GM12878 (cell line): ENCODE data around the gene SYNPR. TPM values are rescaled to one million over a fixed set of nuclear protein-coding genes. Genes with fewer than 3 reads are reported as not detected.

Experiments
- ATAC-seq: fragments of 200-7000 bp; cut with Tn5 transposase; 3 replicates; pipeline ENCODE4 v1.9.1; 2020; ENCODE audit warnings: mild to moderate bottlenecking, moderate library complexity
- BruUV-seq: library from RNA; stranded (reverse); fragments of 400-500 nt; replicated peaks from 2 replicates; lab custom pipeline; 2021; lab: Mats Ljungman, UMichigan
- CTCF ChIA-PET: fragments of 300-600 bp; sonication (Branson Sonifier 250); formaldehyde crosslinking; extraction: SDS; loops from one replicate; lab custom pipeline; 2021; ENCODE audit warnings: inconsistent platforms; lab: Yijun Ruan, JAX
- POLR2A ChIA-PET: fragments of 350-600 bp; formaldehyde crosslinking; extraction: SDS; loops from one replicate; lab custom pipeline; 2021; ENCODE audit warnings: inconsistent platforms; lab: Charles Lee
- RAD21 ChIA-PET: fragments of 300-600 bp; sonication (Branson Sonifier 250); formaldehyde crosslinking; loops from one replicate; lab custom pipeline; 2023; ENCODE audit warnings: antibody characterized with exemption; ENCODE audit not compliant: unreplicated experiment; lab: Charles Lee
- SMC1A ChIA-PET: fragments of 300-600 bp; sonication (Branson Sonifier 250); formaldehyde crosslinking; loops from one replicate; lab custom pipeline; 2023; ENCODE audit not compliant: unreplicated experiment, uncharacterized antibody; lab: Charles Lee
- DNase-seq: peaks from one replicate; pipeline ENCODE4 v3.0.0-alpha.2; 2011; ENCODE audit warnings: low read depth, low spot score
- FAIRE-seq: peaks from 3 replicates; lab custom pipeline; 2011; peaks lifted over from hg19 to GRCh38; lab: Jason Lieb, UNC
- H2AFZ ChIP-seq: 2 replicates; pipeline ENCODE4 v1.6.0; 2011; ENCODE audit warnings: low read depth, low read length, control low read depth; ENCODE audit not compliant: control insufficient read depth
- H3K27ac ChIP-seq: 2 replicates; pipeline ENCODE4 v1.5.1; 2011; ENCODE audit warnings: control low read depth; ENCODE audit not compliant: control insufficient read depth, insufficient read depth
- H3K27me3 ChIP-seq, 2 experiments: replicated peaks in 1 of 2; 2 replicates each; pipeline versions ENCODE4 v1.6.0 to v1.6.1; 2011; ENCODE audit warnings: low read length in 1 of 2; ENCODE audit not compliant: control insufficient read depth in 2 of 2, insufficient read depth in 2 of 2
- H3K36me3 ChIP-seq, 2 experiments: 2 replicates each; pipeline ENCODE4 v1.5.1; 2011; ENCODE audit warnings: low read length in 1 of 2; ENCODE audit not compliant: control insufficient read depth in 2 of 2, insufficient read depth in 2 of 2
- H3K4me1 ChIP-seq: 2 replicates; pipeline ENCODE4 v1.6.1; 2011; ENCODE audit warnings: mild to moderate bottlenecking, low read length, moderate library complexity, mixed read lengths; ENCODE audit not compliant: control insufficient read depth, insufficient read depth
- H3K4me2 ChIP-seq: 2 replicates; pipeline ENCODE4 v1.6.0; 2011; ENCODE audit warnings: control low read depth; ENCODE audit not compliant: control insufficient read depth, insufficient read depth
- H3K4me3 ChIP-seq: fragments of 200-600 bp; sonication (generic); 2 replicates; pipeline ENCODE4 v1.5.1; 2016
- H3K79me2 ChIP-seq: 2 replicates; pipeline ENCODE4 v1.6.0; 2011; ENCODE audit warnings: low read length; ENCODE audit not compliant: control insufficient read depth, insufficient read depth
- H3K9ac ChIP-seq: 2 replicates; pipeline ENCODE4 v1.8.0; 2011; ENCODE audit warnings: low read length, control low read depth, mixed read lengths; ENCODE audit not compliant: control insufficient read depth, insufficient read depth
- H3K9me3 ChIP-seq: replicated peaks from 3 replicates; pipeline ENCODE4 v1.5.1; 2011; ENCODE audit warnings: mild to moderate bottlenecking, low read length; ENCODE audit not compliant: control insufficient read depth, insufficient read depth
- H4K20me1 ChIP-seq: 2 replicates; pipeline ENCODE4 v1.6.0; 2011; ENCODE audit not compliant: control insufficient read depth, insufficient read depth
- CBX3 ChIP-seq: fragments of 200-600 bp; sonication (generic); IDR thresholded peaks from 2 replicates; pipeline ENCODE4 v1.6.1; 2016; ENCODE audit warnings: low read depth, borderline replicate concordance
- CREM ChIP-seq: IDR thresholded peaks from 2 replicates; pipeline ENCODE4 v1.6.1; 2014; ENCODE audit warnings: antibody characterized with exemption, low read depth
- IKZF2 ChIP-seq, 2 experiments: fragments of 450-650 bp; IDR thresholded peaks; 2 replicates each; pipeline ENCODE4 v1.6.1; 2017; ENCODE audit warnings: mild to moderate bottlenecking in 2 of 2, moderate library complexity in 2 of 2
- LARP7 ChIP-seq: fragments of 450-650 bp; IDR thresholded peaks from 2 replicates; pipeline ENCODE4 v1.6.1; 2017; ENCODE audit warnings: mild to moderate bottlenecking
- NFYA ChIP-seq: IDR thresholded peaks from 2 replicates; pipeline ENCODE4 v1.6.1; 2011; ENCODE audit warnings: low read depth, mild to moderate bottlenecking, low read length, improper control_type of control experiment, borderline replicate concordance
- NFYB ChIP-seq: IDR thresholded peaks from 2 replicates; pipeline ENCODE4 v1.6.1; 2011; ENCODE audit warnings: low read depth, mild to moderate bottlenecking, low read length, improper control_type of control experiment, moderate library complexity; ENCODE audit not compliant: insufficient read depth
- NR2C1 ChIP-seq: fragments of 450-650 bp; IDR thresholded peaks from 2 replicates; pipeline ENCODE4 v1.6.1; 2017; ENCODE audit warnings: antibody characterized with exemption, mild to moderate bottlenecking, moderate library complexity
- NR2F1 ChIP-seq: fragments of 450-650 bp; conservative IDR thresholded peaks from 2 replicates; pipeline ENCODE4 v1.6.1; 2017; ENCODE audit warnings: mild to moderate bottlenecking
- PAX8 ChIP-seq: fragments of 450-650 bp; IDR thresholded peaks from 2 replicates; pipeline ENCODE4 v1.6.1; 2017; ENCODE audit warnings: mild to moderate bottlenecking, moderate library complexity
- POLR2A ChIP-seq: IDR thresholded peaks from 2 replicates; pipeline ENCODE4 v1.6.1; 2011; ENCODE audit warnings: low read depth, mild to moderate bottlenecking, low read length
- RFX5 ChIP-seq: IDR thresholded peaks from 2 replicates; pipeline ENCODE4 v1.6.1; 2011; ENCODE audit warnings: low read depth, low read length, improper control_type of control experiment
- SMARCA5 ChIP-seq: fragments of 450-650 bp; IDR thresholded peaks from 2 replicates; pipeline ENCODE4 v1.6.1; 2017; ENCODE audit warnings: mild to moderate bottlenecking
- SPI1 ChIP-seq: IDR thresholded peaks from 2 replicates; pipeline ENCODE4 v1.6.1; 2011; ENCODE audit warnings: low read depth, mild to moderate bottlenecking, low read length, moderate library complexity, borderline replicate concordance; ENCODE audit not compliant: insufficient read depth
- TCF12 ChIP-seq: IDR thresholded peaks from 2 replicates; pipeline ENCODE4 v1.6.1; 2011; ENCODE audit warnings: low read depth, mild to moderate bottlenecking, low read length
- WGBS: methylation state at CpG from one replicate; pipeline ENCODE4 v1.1.6; 2016; ENCODE audit warnings: low lambda C conversion rate; ENCODE audit not compliant: insufficient replicate concordance, insufficient coverage; ENCODE audit errors: missing lambda C conversion rate; 5-methylcytosine and 5-hydroxymethylcytosine counted together
- in situ Hi-C: fragments of 300-500 bp; cut with MboI; formaldehyde crosslinking; loops from 9 replicates; pipeline ENCODE4 v1.14.3; 2018; ENCODE audit warnings: mixed read lengths
- intact Hi-C: fragments of 100-400 bp; cut with micrococcal nuclease; formaldehyde crosslinking; loops from one replicate; pipeline ENCODE4 v1.14.2; 2022; ENCODE audit not compliant: unreplicated experiment
- polyA plus RNA-seq, 11 experiments: library from polyadenylated mRNA; depleted of rRNA in 4 of 11; unstranded in 6 of 11; stranded (reverse) in 5 of 11; fragments of >200 nt; fragmentation: Nextera tagmentation in 4 of 11; fragmentation: Illumina TruSeq in 1 of 11; extraction: Ambion mirVana in 4 of 11; extraction: Trizol in 1 of 11; gene quantifications; 1 replicate in 1 of 11; 2 replicates in 10 of 11; pipeline versions ENCODE4 v1.2.1 to v1.2.3, GENCODE V29; 2011 to 2016; ENCODE audit warnings: inconsistent platforms in 2 of 11, missing spikeins in 2 of 11, low read depth in 1 of 11
- total RNA-seq, 4 experiments: library from RNA; depleted of rRNA in 3 of 4; stranded (reverse); fragments of >200 nt in 3 of 4; fragmentation: Illumina TruSeq in 1 of 4; extraction: Trizol in 1 of 4; gene quantifications; 2 replicates each; pipeline versions ENCODE4 v1.2.1 to v1.2.3, GENCODE V29; 2013 to 2021
- TF ChIP-seq, protein P1 (sequence below): fragments of 450-650 bp; IDR thresholded peaks from 2 replicates; pipeline ENCODE4 v1.6.1; 2016; ENCODE audit warnings: mild to moderate bottlenecking, moderate library complexity, borderline replicate concordance
- TF ChIP-seq, protein P2 (sequence below): IDR thresholded peaks from 2 replicates; pipeline ENCODE4 v1.6.1; 2011; ENCODE audit warnings: low read depth, low read length, improper control_type of control experiment, borderline replicate concordance

SYNPR gene
- total and polyA plus RNA-seq, 10 of the 15 experiments (the other 5 are each of a cell fraction or from before 2014, with no cell fraction given), result not detected

- intact Hi-C loops, result no loop called here
Observed at GRCh38 chr3:63635186-63635585, 357.1 kb downstream of the SYNPR start.

DNA sequence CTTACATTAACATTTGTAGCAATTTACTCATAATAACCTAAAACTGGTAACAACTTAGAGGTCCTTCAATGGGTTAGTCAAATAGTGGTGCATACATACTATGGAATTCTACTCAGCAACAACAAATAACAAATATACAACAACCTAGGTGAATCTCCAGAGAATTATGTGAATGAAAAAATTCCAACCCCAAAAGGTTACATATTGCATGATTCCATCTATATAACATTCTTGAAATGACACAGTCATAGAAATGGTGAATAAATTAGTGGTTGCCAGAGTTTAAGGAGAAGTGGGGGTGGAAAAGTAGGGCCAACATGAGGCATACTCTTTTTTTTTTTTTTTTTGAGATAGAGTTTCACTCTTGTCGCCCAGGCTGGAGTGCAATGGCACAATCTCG, 361.7 kb downstream of the SYNPR start:
- SMC1A ChIA-PET, result no interaction called here
- Histone ChIP-seq H3K27ac (no peak overlapping the region), H3K9ac (no peak overlapping the region), H2AFZ (no peak overlapping the region), H3K4me3 (no peak overlapping the region), H3K36me3 (no peaks in the 10 kb centered on the region), H3K79me2 (no peaks in the 10 kb centered on the region), H3K27me3 (no peaks in the 10 kb centered on the region), H3K4me1 (no peaks in the 10 kb centered on the region), H4K20me1 (no peaks in the 10 kb centered on the region), H3K4me2 (no peak overlapping the region), H3K9me3 (no peaks in the 10 kb centered on the region)
- FAIRE-seq (no peak), DNase-seq (no peak), ATAC-seq (no peak)
- BruUV-seq, result no TSS peak
- CTCF ChIA-PET, result no interaction called here
- RAD21 ChIA-PET, result no interaction called here
- in situ Hi-C loops (no loop called here), intact Hi-C loops (no loop called here)
- POLR2A ChIA-PET, result no interaction called here
- 67% methylated on average over 1 of the region's 2 CpGs for whole genome bisulfite sequencing
- TF ChIP-seq NFYB, result no peak
- no peak for TF ChIP-seq TCF12
- no peak for TF ChIP-seq RFX5
- TF ChIP-seq PAX8, result no peak
- TF ChIP-seq, protein P1, sequence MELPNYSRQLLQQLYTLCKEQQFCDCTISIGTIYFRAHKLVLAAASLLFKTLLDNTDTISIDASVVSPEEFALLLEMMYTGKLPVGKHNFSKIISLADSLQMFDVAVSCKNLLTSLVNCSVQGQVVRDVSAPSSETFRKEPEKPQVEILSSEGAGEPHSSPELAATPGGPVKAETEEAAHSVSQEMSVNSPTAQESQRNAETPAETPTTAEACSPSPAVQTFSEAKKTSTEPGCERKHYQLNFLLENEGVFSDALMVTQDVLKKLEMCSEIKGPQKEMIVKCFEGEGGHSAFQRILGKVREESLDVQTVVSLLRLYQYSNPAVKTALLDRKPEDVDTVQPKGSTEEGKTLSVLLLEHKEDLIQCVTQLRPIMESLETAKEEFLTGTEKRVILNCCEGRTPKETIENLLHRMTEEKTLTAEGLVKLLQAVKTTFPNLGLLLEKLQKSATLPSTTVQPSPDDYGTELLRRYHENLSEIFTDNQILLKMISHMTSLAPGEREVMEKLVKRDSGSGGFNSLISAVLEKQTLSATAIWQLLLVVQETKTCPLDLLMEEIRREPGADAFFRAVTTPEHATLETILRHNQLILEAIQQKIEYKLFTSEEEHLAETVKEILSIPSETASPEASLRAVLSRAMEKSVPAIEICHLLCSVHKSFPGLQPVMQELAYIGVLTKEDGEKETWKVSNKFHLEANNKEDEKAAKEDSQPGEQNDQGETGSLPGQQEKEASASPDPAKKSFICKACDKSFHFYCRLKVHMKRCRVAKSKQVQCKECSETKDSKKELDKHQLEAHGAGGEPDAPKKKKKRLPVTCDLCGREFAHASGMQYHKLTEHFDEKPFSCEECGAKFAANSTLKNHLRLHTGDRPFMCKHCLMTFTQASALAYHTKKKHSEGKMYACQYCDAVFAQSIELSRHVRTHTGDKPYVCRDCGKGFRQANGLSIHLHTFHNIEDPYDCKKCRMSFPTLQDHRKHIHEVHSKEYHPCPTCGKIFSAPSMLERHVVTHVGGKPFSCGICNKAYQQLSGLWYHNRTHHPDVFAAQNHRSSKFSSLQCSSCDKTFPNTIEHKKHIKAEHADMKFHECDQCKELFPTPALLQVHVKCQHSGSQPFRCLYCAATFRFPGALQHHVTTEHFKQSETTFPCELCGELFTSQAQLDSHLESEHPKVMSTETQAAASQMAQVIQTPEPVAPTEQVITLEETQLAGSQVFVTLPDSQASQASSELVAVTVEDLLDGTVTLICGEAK, result no peak
- no peak for TF ChIP-seq IKZF2 (IDR thresholded peaks at IDR 0.05)
- no peak for TF ChIP-seq LARP7
- TF ChIP-seq NFYA, result no peak
- no peak for TF ChIP-seq NR2F1
- no peak for TF ChIP-seq NR2C1
- TF ChIP-seq CREM, result no peak
- no peak for TF ChIP-seq CBX3

More at GRCh38 chr3:63635186-63635585, 357.1 kb downstream of the SYNPR start:
- no peak for FAIRE-seq
- Histone ChIP-seq H3K36me3 (no peaks in the 10 kb centered on the region), H3K27me3 (no peaks in the 10 kb centered on the region; a peak in 1 of 4 replicates), H3K27ac (no peak overlapping the region), H3K79me2 (no peaks in the 10 kb centered on the region), H3K9me3 (no peaks in the 10 kb centered on the region), H3K4me2 (no peak overlapping the region), H2AFZ (no peak overlapping the region), H3K9ac (no peak overlapping the region), H4K20me1 (no peaks in the 10 kb centered on the region), H3K4me3 (no peak overlapping the region), H3K4me1 (no peaks in the 10 kb centered on the region)
- TF ChIP-seq, protein P2, sequence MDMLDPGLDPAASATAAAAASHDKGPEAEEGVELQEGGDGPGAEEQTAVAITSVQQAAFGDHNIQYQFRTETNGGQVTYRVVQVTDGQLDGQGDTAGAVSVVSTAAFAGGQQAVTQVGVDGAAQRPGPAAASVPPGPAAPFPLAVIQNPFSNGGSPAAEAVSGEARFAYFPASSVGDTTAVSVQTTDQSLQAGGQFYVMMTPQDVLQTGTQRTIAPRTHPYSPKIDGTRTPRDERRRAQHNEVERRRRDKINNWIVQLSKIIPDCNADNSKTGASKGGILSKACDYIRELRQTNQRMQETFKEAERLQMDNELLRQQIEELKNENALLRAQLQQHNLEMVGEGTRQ, result no peak
- TF ChIP-seq POLR2A (no peak), SMARCA5 (no peak), SPI1 (no peak)
- no TSS peak for BruUV-seq
- RAD21 ChIA-PET, result no interaction called here
- ATAC-seq, result no peak
- 53% methylated on average over 3 of the region's 3 CpGs for WGBS
- SMC1A ChIA-PET, result no interaction called here
- in situ Hi-C loops, result no loop called here
- DNase-seq, result no peak
- CTCF ChIA-PET, result interaction anchor here (1.2 kb wide), 1 partner anchor 120 kb away, joined by 4 read pairs; no protein-coding TSS in a partner anchor
- POLR2A ChIA-PET, result no interaction called here
